HUES6 (cell line): Measurements from ENCODE around the gene ARHGAP22.

Experiments used
- H3K27ac ChIP-seq: 2 replicates; pipeline ENCODE4 v1.7.0; 2013; ENCODE audit warnings: low read depth, mild to moderate bottlenecking, low read length, inconsistent platforms
- H3K27me3 ChIP-seq: 2 replicates; pipeline ENCODE4 v1.6.1; 2013; ENCODE audit warnings: low read length; ENCODE audit not compliant: control insufficient read depth, insufficient read depth
- H3K36me3 ChIP-seq: 2 replicates; pipeline ENCODE4 v1.6.1; 2013; ENCODE audit warnings: low read length; ENCODE audit not compliant: control insufficient read depth, insufficient read depth
- H3K4me1 ChIP-seq: 2 replicates; pipeline ENCODE4 v1.6.1; 2013; ENCODE audit warnings: low read length; ENCODE audit not compliant: control insufficient read depth, insufficient read depth
- H3K4me3 ChIP-seq: 2 replicates; pipeline ENCODE4 v1.5.1; 2013; ENCODE audit warnings: low read depth, low read length
- H3K9ac ChIP-seq: one replicate; pipeline ENCODE4 v1.6.1; 2013; ENCODE audit warnings: mild to moderate bottlenecking, low read length
- H3K9me3 ChIP-seq: 2 replicates; pipeline ENCODE4 v1.6.1; 2013; ENCODE audit warnings: low read depth, low read length; ENCODE audit not compliant: control insufficient read depth, insufficient read depth

Gene ARHGAP22

DNA sequence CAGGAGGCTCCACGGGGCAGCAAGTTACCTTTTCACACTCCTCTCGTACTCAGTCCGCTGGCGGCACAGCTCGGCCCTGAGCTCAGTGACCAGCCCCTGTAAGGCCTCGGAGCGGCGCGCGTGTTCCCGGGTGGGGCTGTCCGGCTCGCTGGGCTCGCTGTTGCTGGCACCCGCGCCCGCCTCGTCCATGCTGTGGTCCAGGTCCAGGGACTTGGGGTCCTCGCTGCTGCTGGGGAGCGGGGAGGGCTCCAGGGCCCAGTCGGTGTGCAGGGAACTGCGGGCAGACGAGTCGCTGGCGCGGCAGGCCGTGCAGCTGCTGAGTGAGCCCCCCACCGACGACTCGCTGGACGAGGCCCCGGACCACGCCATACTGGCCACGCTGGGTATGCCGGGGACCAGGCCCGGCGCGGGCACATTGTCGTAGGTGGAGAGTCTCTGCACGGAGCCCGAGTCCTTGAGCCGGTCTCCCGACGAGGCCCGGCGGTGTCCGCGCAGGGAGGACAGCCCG lies 154.6 kb downstream of the ARHGAP22 start:
- H3K27me3 ChIP-seq, result no peaks in the 10 kb centered on the region
- peaks cover 4% of the 10 kb centered on the region; the same call in 1 of the 2 replicates for H3K36me3 ChIP-seq
- no peaks in the 10 kb centered on the region for H3K9me3 ChIP-seq
- H3K4me1 ChIP-seq, result peaks cover 4% of the 10 kb centered on the region; the same call in 1 of the 2 replicates
- H3K4me3 ChIP-seq, result no peak overlapping the region
- no peak overlapping the region for H3K27ac ChIP-seq
- H3K9ac ChIP-seq, result no peak overlapping the region

GRCh38 chr10:48449501-48450232 lies 155.2 kb downstream of the ARHGAP22 start:
- H3K9me3 ChIP-seq, result no peaks in the 10 kb centered on the region
- no peak overlapping the region for H3K4me3 ChIP-seq
- peaks cover 4% of the 10 kb centered on the region; the same call in 1 of the 2 replicates for H3K36me3 ChIP-seq
- no peak overlapping the region for H3K9ac ChIP-seq
- H3K27ac ChIP-seq, result no peak overlapping the region
- H3K4me1 ChIP-seq, result peaks cover 7% of the 10 kb centered on the region
- no peaks in the 10 kb centered on the region for H3K27me3 ChIP-seq

DNA sequence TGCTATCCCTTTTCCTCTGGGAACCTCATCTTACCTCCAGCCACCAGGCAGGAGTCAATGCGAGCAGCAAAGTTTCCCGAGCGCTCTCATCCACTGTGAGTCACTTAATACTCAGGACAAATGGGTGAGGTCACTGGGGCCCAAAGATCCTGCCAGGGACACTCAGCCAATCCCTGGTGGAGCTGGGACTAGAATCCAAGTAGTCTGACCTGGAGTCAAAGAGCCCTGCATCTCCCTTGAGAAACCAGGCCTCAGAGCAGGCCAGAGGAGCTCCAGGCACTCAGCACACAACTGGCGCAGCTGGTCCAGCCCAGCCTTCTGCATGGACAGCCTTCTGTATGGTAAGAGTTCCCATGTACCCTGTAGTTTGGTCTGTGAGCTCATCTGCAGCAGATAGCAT lies 156.1 kb downstream of the ARHGAP22 start:
- H3K9me3 ChIP-seq, result no peaks in the 10 kb centered on the region
- H3K9ac ChIP-seq, result no peak overlapping the region
- H3K4me3 ChIP-seq, result no peak overlapping the region
- peaks cover 11% of the 10 kb centered on the region for H3K4me1 ChIP-seq
- no peaks in the 10 kb centered on the region for H3K27me3 ChIP-seq
- H3K27ac ChIP-seq, result no peak overlapping the region
- H3K36me3 ChIP-seq, result peaks cover 4% of the 10 kb centered on the region; the same call in 1 of the 2 replicates

DNA sequence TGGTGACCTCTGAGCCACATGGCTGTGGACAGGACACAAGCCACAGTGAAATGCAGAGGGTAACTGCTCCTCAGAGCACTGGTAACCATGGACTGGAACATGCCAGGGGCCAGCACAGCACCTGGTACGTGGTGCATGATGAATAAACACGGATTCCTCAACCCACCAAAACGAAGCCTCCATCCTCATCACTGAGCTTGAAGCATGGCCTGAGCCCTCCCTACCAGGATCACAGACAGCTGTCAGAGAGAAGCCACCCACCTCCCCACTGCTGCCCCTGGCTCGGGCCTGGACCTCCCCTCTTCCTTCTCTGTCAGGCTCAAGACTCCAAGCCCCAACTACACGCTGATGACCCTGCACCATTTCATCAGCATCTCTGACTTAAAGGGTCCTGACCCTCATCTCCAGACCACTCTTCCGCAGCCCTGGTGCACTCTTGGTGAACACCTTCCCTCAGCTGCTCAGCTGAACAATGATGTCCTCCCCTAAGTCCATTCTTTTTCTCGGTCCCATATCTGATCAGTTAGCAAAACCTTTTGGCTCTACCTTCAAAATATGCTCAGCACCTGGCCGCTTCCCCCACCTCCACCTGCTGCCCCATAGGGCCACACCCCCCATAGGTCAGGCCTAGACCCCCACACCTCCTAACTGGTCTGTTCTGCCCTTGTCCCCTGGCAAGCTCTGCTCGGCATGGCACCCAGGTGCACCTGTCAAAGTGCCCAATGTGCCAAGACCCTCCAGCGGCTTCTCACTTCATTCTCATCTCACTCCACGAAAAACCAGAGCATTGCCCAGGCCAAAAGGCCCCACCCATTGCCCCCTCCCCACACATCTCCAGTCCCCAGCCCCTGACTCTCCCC lies 157.3 kb downstream of the ARHGAP22 start:
- no peak overlapping the region for H3K27ac ChIP-seq
- peaks cover 4% of the 10 kb centered on the region; the same call in 1 of the 2 replicates for H3K36me3 ChIP-seq
- peaks cover 11% of the 10 kb centered on the region for H3K4me1 ChIP-seq
- no peaks in the 10 kb centered on the region for H3K9me3 ChIP-seq
- H3K9ac ChIP-seq, result no peak overlapping the region
- no peaks in the 10 kb centered on the region for H3K27me3 ChIP-seq
- no peak overlapping the region for H3K4me3 ChIP-seq

- Histone ChIP-seq H3K4me3 (no peak overlapping the region), H3K27me3 (no peaks in the 10 kb centered on the region), H3K27ac (no peak overlapping the region), H3K9me3 (no peaks in the 10 kb centered on the region), H3K36me3 (peaks cover 4% of the 10 kb centered on the region; the same call in 1 of the 2 replicates), H3K4me1 (peaks cover 11% of the 10 kb centered on the region), H3K9ac (no peak overlapping the region)
Measured at GRCh38 chr10:48446785-48447184, 158.1 kb downstream of the ARHGAP22 start.

DNA sequence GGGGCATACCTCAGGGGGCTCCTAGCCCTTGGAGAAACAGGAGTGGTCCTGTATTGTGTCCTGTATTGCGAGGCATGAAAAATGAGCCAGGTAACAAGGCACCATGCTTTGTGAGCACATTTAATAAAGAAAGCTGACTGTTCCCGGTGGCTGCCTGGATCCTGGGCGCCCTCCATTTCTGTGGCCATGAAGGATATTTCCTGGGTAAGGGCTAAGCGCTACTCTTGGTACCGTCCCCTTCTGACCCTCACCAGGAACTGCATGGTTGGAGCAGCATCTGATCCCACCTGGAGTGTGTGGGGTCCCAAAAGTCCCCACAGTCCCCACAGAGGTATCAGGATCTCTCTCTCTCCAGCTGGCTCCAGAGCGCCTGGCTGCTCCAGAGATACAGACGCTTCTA lies 158.9 kb downstream of the ARHGAP22 start:
- Histone ChIP-seq H3K27me3 (no peaks in the 10 kb centered on the region), H3K36me3 (peaks cover 4% of the 10 kb centered on the region; the same call in 1 of the 2 replicates), H3K27ac (no peak overlapping the region), H3K9me3 (no peaks in the 10 kb centered on the region), H3K4me1 (peaks cover 11% of the 10 kb centered on the region), H3K9ac (no peak overlapping the region), H3K4me3 (no peak overlapping the region)

- Histone ChIP-seq H3K4me1 (peaks cover 11% of the 10 kb centered on the region), H3K9me3 (no peaks in the 10 kb centered on the region), H3K27ac (no peak overlapping the region), H3K27me3 (no peaks in the 10 kb centered on the region), H3K4me3 (no peak overlapping the region), H3K9ac (no peak overlapping the region), H3K36me3 (peaks cover 4% of the 10 kb centered on the region; the same call in 1 of the 2 replicates)
Measured at GRCh38 chr10:48444861-48445841, 159.7 kb downstream of the ARHGAP22 start.

- peaks cover 11% of the 10 kb centered on the region for H3K4me1 ChIP-seq
- no peak overlapping the region for H3K9ac ChIP-seq
- peaks cover 4% of the 10 kb centered on the region; the same call in 1 of the 2 replicates for H3K36me3 ChIP-seq
- no peaks in the 10 kb centered on the region for H3K9me3 ChIP-seq
- no peak overlapping the region for H3K4me3 ChIP-seq
- no peak overlapping the region for H3K27ac ChIP-seq
- H3K27me3 ChIP-seq, result no peaks in the 10 kb centered on the region
Measured at GRCh38 chr10:48444266-48444665, 160.6 kb downstream of the ARHGAP22 start.

GRCh38 chr10:48442809-48443177 lies 162.1 kb downstream of the ARHGAP22 start:
- no peak overlapping the region for H3K9ac ChIP-seq
- H3K27me3 ChIP-seq, result no peaks in the 10 kb centered on the region
- peaks cover 4% of the 10 kb centered on the region; the same call in 1 of the 2 replicates for H3K36me3 ChIP-seq
- no peaks in the 10 kb centered on the region for H3K9me3 ChIP-seq
- no peak overlapping the region for H3K4me3 ChIP-seq
- H3K4me1 ChIP-seq, result peaks cover 11% of the 10 kb centered on the region
- H3K27ac ChIP-seq, result no peak overlapping the region

DNA sequence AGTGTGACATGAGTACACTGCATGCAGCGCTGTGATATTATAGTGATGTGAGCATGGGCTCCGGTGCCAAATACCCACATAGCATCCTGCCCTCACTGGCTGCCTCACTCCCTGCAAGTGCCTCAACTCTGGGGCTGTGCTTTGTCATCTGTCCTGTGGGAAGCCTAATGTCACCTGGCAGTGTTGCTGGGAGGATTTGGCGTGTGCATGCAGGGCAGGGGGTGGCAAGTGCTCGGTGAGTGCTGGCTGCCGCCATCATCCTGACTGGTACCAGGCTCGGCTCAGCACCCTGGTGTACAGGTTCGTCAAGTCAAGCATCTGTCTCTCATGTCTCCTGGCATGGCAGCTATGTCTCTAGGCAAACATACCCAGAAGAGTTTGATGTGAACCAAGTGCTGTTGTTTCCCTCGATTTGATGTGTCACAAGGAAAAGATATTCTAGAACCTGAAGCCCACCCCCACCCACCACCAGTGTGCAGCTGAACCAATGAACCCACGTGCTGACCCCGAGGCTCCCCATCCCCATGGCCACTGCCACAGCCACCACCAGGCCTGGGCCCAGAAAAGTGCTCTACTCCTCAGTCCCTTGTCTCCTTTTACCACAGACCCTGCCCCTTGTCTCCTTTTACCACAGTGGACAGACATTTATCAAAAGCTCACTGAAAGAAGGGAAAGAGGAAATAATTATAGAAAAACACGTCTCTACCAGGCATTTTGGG lies 162.6 kb downstream of the ARHGAP22 start:
- Histone ChIP-seq H3K9me3 (no peaks in the 10 kb centered on the region), H3K4me3 (no peak overlapping the region), H3K36me3 (peaks cover 4% of the 10 kb centered on the region; the same call in 1 of the 2 replicates), H3K9ac (no peak overlapping the region), H3K4me1 (peaks cover 11% of the 10 kb centered on the region), H3K27me3 (no peaks in the 10 kb centered on the region), H3K27ac (no peak overlapping the region)
